Loucy (cell line): Measurements from ENCODE around the gene CCDC107.
A peak's percentile ranks its signal among the peaks of the same experiment; 100 is the strongest.

Experiments used
- H2AFZ ChIP-seq: fragments of 200-600 bp; sonication (generic); 2 replicates; pipeline ENCODE4 v1.6.0; 2016; ENCODE audit warnings: antibody characterized with exemption, mild to moderate bottlenecking, low read length, moderate library complexity
- H3F3A ChIP-seq: fragments of 200-600 bp; 2 replicates; pipeline ENCODE4 v1.6.0; 2016; ENCODE audit warnings: antibody characterized with exemption, low read depth, mild to moderate bottlenecking
- H3K27me3 ChIP-seq: fragments of 200-600 bp; sonication (generic); 2 replicates; pipeline ENCODE4 v1.6.1; 2014; ENCODE audit warnings: low read length, mild to moderate bottlenecking; ENCODE audit not compliant: insufficient read depth, poor library complexity, severe bottlenecking
- H3K36me3 ChIP-seq: fragments of 200-600 bp; sonication (generic); 2 replicates; pipeline ENCODE4 v1.6.1; 2016; ENCODE audit warnings: low read length; ENCODE audit not compliant: insufficient read depth
- H3K4me1 ChIP-seq: fragments of 200-600 bp; sonication (generic); 2 replicates; pipeline ENCODE4 v1.5.1; 2014; ENCODE audit warnings: low read length, mild to moderate bottlenecking; ENCODE audit not compliant: insufficient read depth, poor library complexity, severe bottlenecking
- H3K4me2 ChIP-seq: fragments of 200-600 bp; sonication (generic); 2 replicates; pipeline ENCODE4 v1.6.0; 2014; ENCODE audit warnings: antibody characterized with exemption, low read length, low read depth, mild to moderate bottlenecking; ENCODE audit not compliant: poor library complexity, severe bottlenecking
- H3K4me3 ChIP-seq: fragments of 200-600 bp; sonication (generic); 2 replicates; pipeline ENCODE4 v1.5.1; 2014; ENCODE audit warnings: low read length, mild to moderate bottlenecking, mixed read lengths; ENCODE audit not compliant: poor library complexity, severe bottlenecking
- H3K79me2 ChIP-seq: fragments of 200-600 bp; sonication (generic); 2 replicates; pipeline ENCODE4 v1.6.1; 2014; ENCODE audit warnings: low read length; ENCODE audit not compliant: insufficient read depth
- H3K9ac ChIP-seq: fragments of 200-600 bp; sonication (generic); 2 replicates; pipeline ENCODE4 v1.6.0; 2014; ENCODE audit warnings: mild to moderate bottlenecking, low read depth, low read length, moderate library complexity; ENCODE audit not compliant: poor library complexity, severe bottlenecking
- H3K9me2 ChIP-seq: fragments of 200-600 bp; sonication (generic); replicated peaks from 2 replicates; pipeline ENCODE4 v1.6.1; 2016; ENCODE audit warnings: low read depth, low read length, mixed read lengths
- H3K9me3 ChIP-seq: fragments of 200-600 bp; sonication (generic); 2 replicates; pipeline ENCODE4 v1.6.1; 2014; ENCODE audit warnings: mild to moderate bottlenecking, antibody characterized with exemption, low read length, low read depth; ENCODE audit not compliant: insufficient read depth
- H4K20me1 ChIP-seq: fragments of 200-600 bp; sonication (generic); 2 replicates; pipeline ENCODE4 v1.6.0; 2014; ENCODE audit warnings: antibody characterized with exemption, low read length, mild to moderate bottlenecking; ENCODE audit not compliant: insufficient read depth, poor library complexity, severe bottlenecking
- CTCF ChIP-seq: fragments of 200-600 bp; sonication (generic); conservative IDR thresholded peaks from 2 replicates; pipeline ENCODE4 v1.5.1; 2014; ENCODE audit warnings: mild to moderate bottlenecking, antibody characterized with exemption, low read length
- EZH2phosphoT487 ChIP-seq: fragments of 200-600 bp; IDR thresholded peaks from 2 replicates; pipeline ENCODE4 v1.6.1; 2018; ENCODE audit warnings: antibody characterized with exemption, mild to moderate bottlenecking, moderate library complexity, borderline replicate concordance

Gene CCDC107, protein sequence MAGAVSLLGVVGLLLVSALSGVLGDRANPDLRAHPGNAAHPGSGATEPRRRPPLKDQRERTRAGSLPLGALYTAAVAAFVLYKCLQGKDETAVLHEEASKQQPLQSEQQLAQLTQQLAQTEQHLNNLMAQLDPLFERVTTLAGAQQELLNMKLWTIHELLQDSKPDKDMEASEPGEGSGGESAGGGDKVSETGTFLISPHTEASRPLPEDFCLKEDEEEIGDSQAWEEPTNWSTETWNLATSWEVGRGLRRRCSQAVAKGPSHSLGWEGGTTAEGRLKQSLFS

GRCh38 chr9:35658137-35658967, at the start of gene CCDC107:
CCDC107 (plus strand) TSS chr9:35658292; CDS start chr9:35658380, 88 bp downstream.
- Histone ChIP-seq H3F3A (0 out of 2 replicates have a peak, but pooled peaks cover 6% of the 10 kb centered on the region), H2AFZ (peak within 1 kb of the TSS; percentile 87), H3K9ac (peak within 1 kb of the TSS; percentile 77), H3K4me2 (peak within 1 kb of the TSS; percentile 87), H3K9me2 (no peaks in the 10 kb centered on the region), H3K4me1 (peaks cover 64% of the 10 kb centered on the region), H4K20me1 (peaks cover 3% of the 10 kb centered on the region), H3K36me3 (no peaks in the 10 kb centered on the region; the same call in 1 of the 2 replicates), H3K4me3 (peak within 1 kb of the TSS; percentile 82), H3K9me3 (no peaks in the 10 kb centered on the region), H3K79me2 (peaks cover 44% of the 10 kb centered on the region), H3K27me3 (no peaks in the 10 kb centered on the region)
- TF ChIP-seq CTCF, result peak; percentile 69
- TF ChIP-seq EZH2phosphoT487, result no peak

DNA sequence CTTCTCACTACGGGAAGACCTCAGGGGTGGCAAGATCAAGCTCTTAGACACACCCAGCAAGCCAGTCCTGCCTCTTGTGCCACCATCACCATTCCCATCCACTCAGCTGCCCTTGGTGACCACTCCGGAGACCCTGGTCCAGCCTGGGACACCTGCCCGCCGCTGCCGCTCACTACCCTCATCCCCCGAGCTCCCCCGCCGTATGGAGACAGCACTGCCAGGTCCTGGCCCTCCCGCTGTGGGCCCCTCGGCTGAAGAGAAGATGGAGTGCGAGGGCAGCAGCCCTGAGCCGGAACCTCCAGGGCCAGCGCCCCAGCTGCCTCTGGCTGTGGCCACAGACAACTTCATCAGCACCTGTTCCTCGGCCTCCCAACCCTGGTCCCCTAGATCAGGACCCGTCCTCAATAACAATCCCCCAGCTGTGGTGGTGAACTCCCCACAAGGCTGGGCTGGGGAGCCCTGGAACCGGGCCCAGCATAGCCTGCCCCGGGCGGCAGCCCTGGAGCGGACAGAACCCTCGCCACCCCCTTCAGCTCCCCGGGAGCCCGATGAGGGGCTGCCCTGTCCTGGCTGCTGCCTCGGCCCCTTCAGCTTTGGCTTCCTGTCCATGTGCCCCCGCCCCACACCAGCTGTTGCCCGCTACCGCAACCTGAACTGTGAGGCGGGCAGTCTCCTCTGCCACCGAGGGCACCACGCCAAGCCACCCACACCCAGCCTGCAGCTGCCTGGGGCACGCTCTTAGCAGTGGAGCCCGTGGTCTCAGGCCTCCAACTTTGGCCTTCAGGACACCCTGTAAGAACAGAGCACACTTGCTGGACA, 48.9 kb upstream of the CCDC107 start:
- Histone ChIP-seq H3K4me1 (peaks cover 25% of the 10 kb centered on the region), H3K4me2 (no peak overlapping the region), H3K27me3 (no peaks in the 10 kb centered on the region), H3K9me2 (no peaks in the 10 kb centered on the region), H3K4me3 (no peak overlapping the region), H3K36me3 (peaks cover 11% of the 10 kb centered on the region; the same call in 1 of the 2 replicates), H3K9me3 (no peaks in the 10 kb centered on the region), H4K20me1 (peaks cover 19% of the 10 kb centered on the region), H3F3A (no peaks in the 10 kb centered on the region), H3K79me2 (peaks cover 29% of the 10 kb centered on the region), H3K9ac (no peak overlapping the region), H2AFZ (no peak overlapping the region)
- TF ChIP-seq EZH2phosphoT487 (no peak), CTCF (no peak)

DNA sequence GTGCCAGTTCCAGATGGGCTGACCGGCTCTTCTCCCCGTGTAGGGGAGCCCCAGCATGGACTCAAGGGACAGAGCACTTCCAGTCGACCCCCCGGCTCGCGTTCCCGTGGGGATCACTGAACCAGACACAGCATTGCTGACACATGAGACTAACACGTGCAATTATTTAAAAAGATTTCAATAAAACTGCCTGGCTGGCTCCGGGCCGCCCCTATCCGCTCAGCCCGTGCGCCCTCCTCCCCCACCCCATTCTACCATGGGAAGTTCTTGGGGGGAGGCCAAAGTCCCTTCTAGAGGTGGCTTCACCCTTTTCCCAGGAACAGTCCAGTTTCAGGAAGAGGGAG, 48.3 kb upstream of the CCDC107 start:
- H3K9me3 ChIP-seq, result no peaks in the 10 kb centered on the region
- H3F3A ChIP-seq, result no peaks in the 10 kb centered on the region
- H3K27me3 ChIP-seq, result no peaks in the 10 kb centered on the region
- TF ChIP-seq CTCF (no peak), EZH2phosphoT487 (no peak)
- peaks cover 19% of the 10 kb centered on the region for H4K20me1 ChIP-seq
- peaks cover 11% of the 10 kb centered on the region; the same call in 1 of the 2 replicates for H3K36me3 ChIP-seq
- H3K9me2 ChIP-seq, result no peaks in the 10 kb centered on the region
- H3K4me3 ChIP-seq, result no peak overlapping the region
- peaks cover 19% of the 10 kb centered on the region for H3K4me1 ChIP-seq
- no peak overlapping the region for H2AFZ ChIP-seq
- no peak overlapping the region for H3K9ac ChIP-seq
- H3K79me2 ChIP-seq, result peaks cover 29% of the 10 kb centered on the region
- H3K4me2 ChIP-seq, result no peak overlapping the region
